Smooth muscle cell (in vitro differentiated cells): Measurements from ENCODE around the gene EPS15. TPM values are rescaled to one million over a fixed set of nuclear protein-coding genes. Genes with fewer than 3 reads are reported as not detected.

Experiments used
- DNase-seq: peaks from one replicate; lab custom pipeline; 2025; ENCODE audit not compliant: unreplicated experiment; lab: John Stamatoyannopoulos, UW
- H2AFZ ChIP-seq: fragments of 200-600 bp; sonication (generic); 2 replicates; pipeline ENCODE4 v1.6.0; 2016; ENCODE audit warnings: antibody characterized with exemption, low read depth, mild to moderate bottlenecking
- H3F3A ChIP-seq: fragments of 200-600 bp; sonication (generic); 2 replicates; pipeline ENCODE4 v1.6.0; 2017; ENCODE audit warnings: antibody characterized with exemption, low read depth
- H3K27ac ChIP-seq: fragments of 200-600 bp; sonication (generic); 2 replicates; pipeline ENCODE4 v1.5.1; 2016; ENCODE audit warnings: low read depth, mild to moderate bottlenecking
- H3K27me3 ChIP-seq: fragments of 200-600 bp; sonication (generic); 2 replicates; pipeline ENCODE4 v1.6.1; 2016; ENCODE audit warnings: low read depth, mild to moderate bottlenecking
- H3K36me3 ChIP-seq: fragments of 200-600 bp; sonication (generic); 2 replicates; pipeline ENCODE4 v1.5.1; 2016; ENCODE audit warnings: low read depth
- H3K4me1 ChIP-seq: fragments of 200-600 bp; sonication (generic); 2 replicates; pipeline ENCODE4 v1.5.1; 2016; ENCODE audit warnings: low read depth
- H3K4me2 ChIP-seq: fragments of 200-600 bp; sonication (generic); 2 replicates; pipeline ENCODE4 v1.6.0; 2016; ENCODE audit warnings: mild to moderate bottlenecking
- H3K4me3 ChIP-seq: fragments of 200-600 bp; sonication (generic); 2 replicates; pipeline ENCODE4 v1.5.1; 2016; ENCODE audit warnings: mild to moderate bottlenecking
- H3K79me2 ChIP-seq: fragments of 200-600 bp; sonication (generic); 2 replicates; pipeline ENCODE4 v1.6.0; 2016; ENCODE audit warnings: low read depth, mild to moderate bottlenecking
- H3K9ac ChIP-seq: fragments of 200-600 bp; sonication (generic); 2 replicates; pipeline ENCODE4 v1.6.0; 2016; ENCODE audit warnings: low read depth
- H3K9me3 ChIP-seq: fragments of 200-600 bp; sonication (generic); replicated peaks from 2 replicates; pipeline ENCODE4 v1.5.1; 2016; ENCODE audit warnings: low read depth
- H4K20me1 ChIP-seq: fragments of 200-600 bp; sonication (generic); 2 replicates; pipeline ENCODE4 v1.6.0; 2016; ENCODE audit warnings: low read depth
- WGBS: methylation state at CpG from one replicate; pipeline ENCODE4 v1.1.7; 2016; ENCODE audit warnings: low lambda C conversion rate; 5-methylcytosine and 5-hydroxymethylcytosine counted together
- polyA plus RNA-seq: library from polyadenylated mRNA; unstranded; fragments of >200 nt; fragmentation: Nextera tagmentation; extraction: Ambion mirVana; gene quantifications from 2 replicates; pipeline ENCODE4 v1.2.1, GENCODE V29; 2016
- total RNA-seq: library from RNA; depleted of rRNA; stranded (reverse); fragments of >200 nt; gene quantifications from 2 replicates; pipeline ENCODE4 v1.2.3, GENCODE V29; 2014
- TF ChIP-seq, protein P1 (sequence below): fragments of 200-600 bp; sonication (generic); IDR thresholded peaks from 2 replicates; pipeline ENCODE4 v1.5.1; 2017; ENCODE audit warnings: borderline replicate concordance, mild to moderate bottlenecking, antibody characterized with exemption; ENCODE audit not compliant: insufficient read depth, poor library complexity, severe bottlenecking

The EPS15 gene
- total and polyA plus RNA-seq, 2 experiments from 2014 or later, result 9.0 to 54.3 TPM

DNA sequence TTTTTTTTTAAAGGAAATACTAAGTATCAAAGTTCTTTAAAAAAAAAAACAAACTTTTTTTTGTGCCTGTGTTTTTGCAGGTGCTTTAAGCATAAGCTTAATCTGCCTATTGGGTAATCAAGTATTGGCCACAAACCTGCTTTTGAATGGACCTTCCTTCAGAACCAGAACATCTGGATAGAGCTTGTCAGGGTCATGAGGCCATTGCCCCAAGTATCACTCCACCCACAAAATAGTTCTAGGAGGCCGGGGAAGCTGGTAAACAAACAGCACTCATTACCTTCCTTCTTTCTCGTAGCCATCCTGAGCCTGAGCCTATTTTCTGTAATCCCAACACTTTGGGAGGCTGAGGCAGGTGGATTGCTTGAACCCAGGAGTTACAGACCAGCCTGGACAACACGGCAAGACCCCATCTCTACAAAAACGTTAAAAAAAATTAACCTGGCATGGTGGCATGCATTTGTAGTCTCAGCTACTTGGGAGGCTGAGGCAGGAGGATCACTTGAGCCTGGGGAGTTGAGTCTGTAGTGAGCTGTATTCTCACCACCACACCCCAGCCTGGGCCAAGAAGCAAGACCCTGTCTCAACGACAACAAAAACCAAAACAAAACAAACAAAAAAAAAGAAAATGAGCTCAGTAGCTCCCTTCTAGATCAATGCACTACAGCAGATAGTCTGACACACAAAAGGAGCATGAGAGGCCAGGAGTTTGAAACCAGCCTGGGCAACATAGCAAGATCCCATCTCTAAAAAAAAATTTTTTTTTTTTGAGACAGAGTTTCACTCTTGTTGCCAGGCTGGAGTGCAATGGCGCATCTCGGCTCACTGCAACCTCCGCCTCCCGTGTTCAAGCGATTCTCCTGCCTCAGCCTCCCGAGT, 34.1 kb upstream of the EPS15 start:
- H2AFZ ChIP-seq, result no peak overlapping the region
- DNase-seq, result no peak
- no peaks in the 10 kb centered on the region for H3K36me3 ChIP-seq
- TF ChIP-seq, protein P1, sequence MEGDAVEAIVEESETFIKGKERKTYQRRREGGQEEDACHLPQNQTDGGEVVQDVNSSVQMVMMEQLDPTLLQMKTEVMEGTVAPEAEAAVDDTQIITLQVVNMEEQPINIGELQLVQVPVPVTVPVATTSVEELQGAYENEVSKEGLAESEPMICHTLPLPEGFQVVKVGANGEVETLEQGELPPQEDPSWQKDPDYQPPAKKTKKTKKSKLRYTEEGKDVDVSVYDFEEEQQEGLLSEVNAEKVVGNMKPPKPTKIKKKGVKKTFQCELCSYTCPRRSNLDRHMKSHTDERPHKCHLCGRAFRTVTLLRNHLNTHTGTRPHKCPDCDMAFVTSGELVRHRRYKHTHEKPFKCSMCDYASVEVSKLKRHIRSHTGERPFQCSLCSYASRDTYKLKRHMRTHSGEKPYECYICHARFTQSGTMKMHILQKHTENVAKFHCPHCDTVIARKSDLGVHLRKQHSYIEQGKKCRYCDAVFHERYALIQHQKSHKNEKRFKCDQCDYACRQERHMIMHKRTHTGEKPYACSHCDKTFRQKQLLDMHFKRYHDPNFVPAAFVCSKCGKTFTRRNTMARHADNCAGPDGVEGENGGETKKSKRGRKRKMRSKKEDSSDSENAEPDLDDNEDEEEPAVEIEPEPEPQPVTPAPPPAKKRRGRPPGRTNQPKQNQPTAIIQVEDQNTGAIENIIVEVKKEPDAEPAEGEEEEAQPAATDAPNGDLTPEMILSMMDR, result no peak
- no peaks in the 10 kb centered on the region for H3K4me1 ChIP-seq
- H3K79me2 ChIP-seq, result no peaks in the 10 kb centered on the region
- H3K4me2 ChIP-seq, result no peak overlapping the region
- H4K20me1 ChIP-seq, result no peaks in the 10 kb centered on the region
- H3K9ac ChIP-seq, result no peak overlapping the region
- no peaks in the 10 kb centered on the region for H3K27me3 ChIP-seq
- no peaks in the 10 kb centered on the region for H3K9me3 ChIP-seq
- H3K4me3 ChIP-seq, result no peak overlapping the region
- H3F3A ChIP-seq, result no peaks in the 10 kb centered on the region
- 94% methylated on average over 11 of the region's 11 CpGs for WGBS
- H3K27ac ChIP-seq, result no peak overlapping the region

DNA sequence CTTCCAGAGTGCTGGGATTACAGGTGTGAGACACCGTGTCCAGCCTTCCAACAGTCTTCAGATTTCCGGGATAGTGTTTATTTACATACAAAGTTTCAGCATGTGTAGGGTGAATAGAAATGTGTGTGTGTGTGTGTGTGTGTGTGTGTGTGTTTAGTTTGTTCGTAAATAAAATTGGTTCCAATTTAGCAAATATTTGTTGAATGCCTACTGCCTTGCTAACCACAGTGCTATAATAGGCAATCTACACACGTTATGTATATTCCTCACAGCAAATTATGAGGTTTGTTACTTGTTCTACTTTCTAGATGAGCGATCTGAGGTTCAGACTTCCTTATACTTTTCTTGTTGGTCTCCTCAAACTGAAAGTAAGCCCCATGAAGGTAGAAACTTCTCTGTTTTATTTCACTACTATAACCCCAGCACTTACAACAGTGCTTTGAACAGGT, 32.8 kb upstream of the EPS15 start:
- WGBS, result 92% methylated on average over 5 of the region's 5 CpGs
- Histone ChIP-seq H3F3A (no peaks in the 10 kb centered on the region), H3K4me2 (no peak overlapping the region), H3K36me3 (no peaks in the 10 kb centered on the region), H3K27me3 (no peaks in the 10 kb centered on the region), H3K9me3 (no peaks in the 10 kb centered on the region), H4K20me1 (no peaks in the 10 kb centered on the region), H3K4me3 (no peak overlapping the region), H3K79me2 (no peaks in the 10 kb centered on the region), H3K27ac (no peak overlapping the region), H3K4me1 (no peaks in the 10 kb centered on the region), H3K9ac (no peak overlapping the region), H2AFZ (no peak overlapping the region)
- no peak for DNase-seq
- TF ChIP-seq, protein P1, result no peak

DNA sequence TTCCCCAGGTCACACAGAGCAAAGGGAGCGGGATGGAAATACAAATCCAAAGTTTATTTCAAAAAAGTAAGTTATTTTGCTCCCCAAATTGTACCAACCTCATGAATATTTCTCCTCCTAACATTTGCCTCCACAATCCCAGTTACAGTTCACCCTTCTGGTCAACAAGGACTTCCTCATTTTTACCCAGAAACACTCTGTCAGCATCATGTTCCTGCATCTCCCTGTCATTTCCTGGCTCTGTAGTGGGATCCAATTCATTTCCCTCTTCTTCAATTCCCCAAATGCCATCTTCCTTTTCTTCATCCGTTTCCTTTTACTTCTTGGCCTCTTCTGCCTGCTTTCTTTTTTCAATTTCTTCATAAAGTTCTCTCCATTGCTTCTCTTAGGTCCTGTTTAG, 32.0 kb upstream of the EPS15 start:
- H2AFZ ChIP-seq, result no peak overlapping the region

More for the DNA sequence above, 32.0 kb upstream of the EPS15 start:
- WGBS, result 93% methylated on average over 2 of the region's 2 CpGs
- DNase-seq, result no peak
- H3K9ac ChIP-seq, result no peak overlapping the region
- no peak overlapping the region for H3K4me3 ChIP-seq
- H3F3A ChIP-seq, result no peaks in the 10 kb centered on the region
- H3K9me3 ChIP-seq, result no peaks in the 10 kb centered on the region
- TF ChIP-seq, protein P1, result no peak
- H3K27ac ChIP-seq, result no peak overlapping the region
- H3K79me2 ChIP-seq, result no peaks in the 10 kb centered on the region
- H3K4me2 ChIP-seq, result no peak overlapping the region
- no peaks in the 10 kb centered on the region for H3K27me3 ChIP-seq
- no peaks in the 10 kb centered on the region for H4K20me1 ChIP-seq
- H3K36me3 ChIP-seq, result no peaks in the 10 kb centered on the region
- H3K4me1 ChIP-seq, result no peaks in the 10 kb centered on the region
